Measurements from ENCODE around the gene RAB31. TPM values are rescaled to one million over a fixed set of nuclear protein-coding genes. Genes with fewer than 3 reads are reported as not detected.
"Not testable (repeated sequence)": the region's sequence is repeated elsewhere in the genome, so short reads cannot be mapped to it uniquely, and the experiment has no call there.

RAB31 gene
- total and polyA plus RNA-seq, 12 donors, result 46.6 to 365 (median 136) TPM

DNA sequence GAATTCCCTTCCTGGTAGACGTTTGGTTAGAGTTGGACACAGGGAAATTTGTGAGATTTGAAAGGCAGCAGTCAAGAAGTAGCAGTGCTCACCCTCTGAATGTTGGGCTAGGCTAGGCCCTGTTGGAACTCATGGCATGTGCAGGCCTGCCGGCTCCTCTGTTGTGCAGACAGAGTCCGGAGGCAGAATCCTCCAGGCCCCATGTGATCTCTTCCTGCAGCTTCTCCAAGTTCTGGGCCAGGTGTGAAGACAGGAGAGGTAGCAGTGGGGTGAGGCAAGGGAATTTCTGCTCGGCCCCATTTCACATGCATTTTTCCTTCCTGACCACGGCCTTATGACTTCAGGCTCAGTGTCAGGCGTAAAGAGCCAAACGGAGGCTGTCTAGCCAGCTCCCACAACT, 36.9 kb upstream of the RAB31 start:
- no peak overlapping the region for H3K27ac ChIP-seq
- TF ChIP-seq, protein P1, sequence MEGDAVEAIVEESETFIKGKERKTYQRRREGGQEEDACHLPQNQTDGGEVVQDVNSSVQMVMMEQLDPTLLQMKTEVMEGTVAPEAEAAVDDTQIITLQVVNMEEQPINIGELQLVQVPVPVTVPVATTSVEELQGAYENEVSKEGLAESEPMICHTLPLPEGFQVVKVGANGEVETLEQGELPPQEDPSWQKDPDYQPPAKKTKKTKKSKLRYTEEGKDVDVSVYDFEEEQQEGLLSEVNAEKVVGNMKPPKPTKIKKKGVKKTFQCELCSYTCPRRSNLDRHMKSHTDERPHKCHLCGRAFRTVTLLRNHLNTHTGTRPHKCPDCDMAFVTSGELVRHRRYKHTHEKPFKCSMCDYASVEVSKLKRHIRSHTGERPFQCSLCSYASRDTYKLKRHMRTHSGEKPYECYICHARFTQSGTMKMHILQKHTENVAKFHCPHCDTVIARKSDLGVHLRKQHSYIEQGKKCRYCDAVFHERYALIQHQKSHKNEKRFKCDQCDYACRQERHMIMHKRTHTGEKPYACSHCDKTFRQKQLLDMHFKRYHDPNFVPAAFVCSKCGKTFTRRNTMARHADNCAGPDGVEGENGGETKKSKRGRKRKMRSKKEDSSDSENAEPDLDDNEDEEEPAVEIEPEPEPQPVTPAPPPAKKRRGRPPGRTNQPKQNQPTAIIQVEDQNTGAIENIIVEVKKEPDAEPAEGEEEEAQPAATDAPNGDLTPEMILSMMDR (IDR thresholded peaks at IDR 0.05), result no peak
- no peak for TF ChIP-seq POLR2A (IDR thresholded peaks at IDR 0.05)
- H3K36me3 ChIP-seq (replicated peaks in 1 of 2), result no peaks in the 10 kb centered on the region
- WGBS, 4 donors, result 84 to 92% (median 88%) methylated on average over 7 of the region's 7 CpGs
- DNase-seq, result no peak
- no peak overlapping the region for H3K4me3 ChIP-seq
- intact Hi-C loops (cut with DNase I), result no loop called here
- peaks cover 0 to 9% of the 10 kb centered on the region in 2 donors for H3K4me1 ChIP-seq (replicated peaks in 1 of 2)
- H3K27me3 ChIP-seq, result no peaks in the 10 kb centered on the region
- no peaks in the 10 kb centered on the region for H3K9me3 ChIP-seq (replicated peaks in 1 of 3)

GRCh38 chr18:9673296-9674251, 34.5 kb upstream of the RAB31 start:
- WGBS, 4 donors, result 43 to 50% (median 46%) methylated on average over 8 of the region's 8 CpGs
- DNase-seq, result peak in 6 of 7 donors; percentile 49 to 63 (median 55)

DNA sequence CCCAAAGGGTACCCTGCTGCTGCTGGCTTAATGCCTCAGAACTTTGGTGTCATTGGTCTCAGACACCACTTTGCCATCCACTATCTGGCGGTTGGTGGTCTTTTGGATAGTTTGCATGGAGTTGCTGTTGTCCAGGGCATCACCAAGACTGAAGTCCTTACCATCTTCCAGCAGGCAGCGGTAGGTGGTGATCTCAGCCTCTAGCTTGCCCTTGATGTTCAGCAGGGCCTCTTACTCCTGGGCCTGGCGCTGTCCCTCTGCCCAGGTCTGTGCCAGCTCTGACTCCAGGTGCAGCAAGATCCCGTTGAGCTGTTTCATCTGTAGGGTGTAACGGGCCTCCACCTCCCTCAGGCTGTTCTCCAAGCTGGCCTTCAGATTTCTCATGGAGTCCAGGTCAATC, 29.9 kb upstream of the RAB31 start:
- 93 to 100% (median 95%) methylated on average over 1 to 5 of the region's 5 CpGs for WGBS, 4 donors
- H3K36me3 ChIP-seq (replicated peaks in 1 of 2); H3K27me3 ChIP-seq; intact Hi-C loops (cut with DNase I); H3K4me1 ChIP-seq (replicated peaks in 1 of 2); H3K9me3 ChIP-seq (replicated peaks in 1 of 3); DNase-seq; H3K27ac ChIP-seq; H3K4me3 ChIP-seq: not testable (repeated sequence)

More at GRCh38 chr18:9673296-9674251, 34.5 kb upstream of the RAB31 start:
- no peaks in the 10 kb centered on the region for H3K9me3 ChIP-seq (replicated peaks in 1 of 3)
- H3K36me3 ChIP-seq (replicated peaks in 1 of 2), result no peaks in the 10 kb centered on the region
- no peak overlapping the region for H3K27ac ChIP-seq
- H3K4me1 ChIP-seq (replicated peaks in 1 of 2), result peaks cover 0 to 9% of the 10 kb centered on the region in 2 donors
- TF ChIP-seq POLR2A (IDR thresholded peaks at IDR 0.05), result no peak
- TF ChIP-seq, protein P1 (IDR thresholded peaks at IDR 0.05), result peak in 1 of 6 experiments; percentile 22
- H3K4me3 ChIP-seq, result no peak overlapping the region
- intact Hi-C loops (cut with DNase I), result no loop called here
- H3K27me3 ChIP-seq, result no peaks in the 10 kb centered on the region

DNA sequence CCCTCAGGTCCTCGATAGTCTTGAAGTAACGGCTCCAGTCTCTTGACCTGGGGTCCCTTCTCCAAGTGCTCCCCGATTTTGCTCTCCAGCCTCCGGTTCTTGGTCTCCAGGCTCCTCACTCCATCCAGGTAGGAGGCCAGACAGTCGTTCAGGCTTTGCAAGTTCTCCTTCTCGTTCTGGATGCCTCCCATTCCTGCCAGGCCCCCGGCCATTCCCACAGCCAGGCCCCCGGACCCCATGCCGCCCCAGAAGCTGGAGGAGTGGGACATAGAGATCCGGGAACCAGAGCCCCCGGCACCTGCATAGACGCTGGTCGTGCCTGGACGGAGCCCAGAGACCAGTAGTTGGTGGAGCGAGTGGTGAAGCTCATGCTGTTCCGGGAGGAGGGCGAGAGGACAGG, 29.0 kb upstream of the RAB31 start:
- DNase-seq, result no peak
- H3K4me1 ChIP-seq (replicated peaks in 1 of 2), result peaks cover 0 to 2% of the 10 kb centered on the region in 2 donors
- no peaks in the 10 kb centered on the region for H3K27me3 ChIP-seq
- TF ChIP-seq, protein P1 (IDR thresholded peaks at IDR 0.05), result no peak
- TF ChIP-seq POLR2A (IDR thresholded peaks at IDR 0.05), result no peak
- no peaks in the 10 kb centered on the region for H3K9me3 ChIP-seq (replicated peaks in 1 of 3)
- H3K4me3 ChIP-seq, result no peak overlapping the region
- 85 to 93% (median 92%) methylated on average over 17 of the region's 17 CpGs for WGBS, 4 donors
- H3K27ac ChIP-seq, result no peak overlapping the region
- no peaks in the 10 kb centered on the region for H3K36me3 ChIP-seq (replicated peaks in 1 of 2)
- intact Hi-C loops (cut with DNase I), result no loop called here
